ENCODE data around the gene HEATR5B.
"Not testable (repeated sequence)": the region's sequence is repeated elsewhere in the genome, so short reads cannot be mapped to it uniquely, and the experiment has no call there.

Gene HEATR5B

DNA sequence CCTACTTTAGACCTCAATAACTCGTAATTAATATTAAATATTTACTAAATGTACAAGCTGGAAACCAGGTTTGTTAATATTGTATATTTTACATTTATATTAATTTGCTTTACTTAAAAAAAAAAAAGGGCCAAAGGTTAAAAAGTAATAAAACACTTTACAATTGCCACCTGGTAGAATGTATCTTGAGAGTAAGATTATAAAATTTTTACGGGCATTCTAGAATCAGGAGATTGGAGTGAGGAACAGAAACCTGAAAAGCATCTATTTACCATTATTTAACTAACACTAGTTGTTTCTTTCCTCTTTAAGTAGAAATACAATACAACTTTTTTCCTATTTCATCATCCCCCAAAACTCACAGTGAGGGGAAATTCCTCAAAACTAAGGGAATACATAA, 102.3 kb downstream of the HEATR5B start:
- DNase-seq (ENCODE audit: low spot score): no peak

DNA sequence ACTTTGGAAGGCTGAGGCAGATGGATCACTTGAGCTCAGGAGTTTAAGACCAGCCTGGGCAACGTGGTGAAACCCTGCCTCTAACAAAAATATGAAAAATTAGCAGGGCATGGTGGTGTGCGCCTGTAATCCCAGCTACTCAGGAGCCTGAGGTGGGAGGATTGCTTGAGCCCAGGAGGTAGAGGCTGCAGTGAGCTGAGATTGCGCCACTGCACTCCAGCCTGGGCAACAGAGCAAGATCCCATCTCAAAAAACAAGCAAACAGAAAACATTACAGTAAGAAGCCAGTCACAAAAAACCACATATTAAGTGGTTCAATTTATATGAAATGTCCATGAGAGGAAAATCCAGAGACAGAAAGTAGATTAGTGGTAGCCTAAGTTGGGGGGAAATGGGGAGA, 105.2 kb downstream of the HEATR5B start:
- not testable (repeated sequence) for DNase-seq (ENCODE audit: low spot score)

DNA sequence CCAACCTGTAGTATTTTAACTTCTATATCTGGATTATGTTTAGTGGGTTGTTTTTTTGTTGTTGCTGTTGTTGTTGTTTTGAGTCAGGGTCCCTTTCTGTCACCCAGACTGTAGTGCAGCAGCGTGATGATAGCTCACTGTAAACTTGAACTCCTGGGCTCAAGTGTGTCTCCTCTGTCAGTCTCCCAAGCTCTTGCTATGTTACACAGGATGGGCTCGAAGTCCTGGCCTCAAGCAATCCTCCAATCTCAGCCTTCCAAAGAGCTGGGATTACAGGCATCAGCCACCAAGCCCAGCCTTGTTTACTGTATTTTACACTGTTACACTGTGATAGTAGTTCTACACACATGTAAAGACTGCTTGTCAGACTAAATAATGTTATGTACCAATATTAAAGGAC, 108.1 kb downstream of the HEATR5B start:
- DNase-seq (ENCODE audit: low spot score): no peak

DNA sequence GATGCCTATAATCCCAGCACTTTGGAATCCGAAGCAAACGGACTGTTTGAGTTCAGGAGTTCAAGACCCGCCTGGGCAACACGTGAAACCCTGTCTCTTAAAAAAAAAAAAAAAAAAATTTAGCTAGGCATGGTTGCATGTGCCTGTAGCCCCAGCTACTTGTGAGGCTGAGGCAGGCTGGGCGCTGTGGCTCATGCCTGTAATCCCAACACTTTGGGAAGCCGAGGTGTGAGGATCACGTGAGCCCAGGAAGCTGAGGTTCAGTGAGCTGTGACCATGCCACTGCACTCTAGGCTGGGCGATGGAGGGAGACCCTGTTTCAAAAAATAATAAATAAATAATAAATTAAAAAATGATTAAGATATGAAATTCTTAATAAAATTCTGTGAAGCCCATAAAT, 108.9 kb downstream of the HEATR5B start:
- DNase-seq (ENCODE audit: low spot score): no peak

DNA sequence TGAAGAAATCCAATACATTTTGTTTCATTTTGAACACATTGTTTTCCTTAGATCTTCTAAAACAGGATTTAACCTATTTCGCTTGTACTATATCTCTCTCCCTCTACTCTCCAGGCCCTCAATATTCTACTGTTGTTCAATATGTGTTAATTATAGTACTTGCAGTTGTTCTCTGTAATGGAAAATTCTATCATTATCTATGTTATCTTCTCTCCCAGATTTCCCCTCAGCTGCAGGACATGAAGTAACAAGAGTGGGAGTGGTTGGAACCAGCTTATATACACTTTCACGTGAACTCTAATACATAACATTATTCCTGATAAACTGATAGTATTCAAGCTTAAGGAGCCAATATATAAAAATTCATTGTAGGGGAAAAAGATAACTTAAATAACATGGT, 110.9 kb downstream of the HEATR5B start:
- DNase-seq (ENCODE audit: low spot score): no peak

DNA sequence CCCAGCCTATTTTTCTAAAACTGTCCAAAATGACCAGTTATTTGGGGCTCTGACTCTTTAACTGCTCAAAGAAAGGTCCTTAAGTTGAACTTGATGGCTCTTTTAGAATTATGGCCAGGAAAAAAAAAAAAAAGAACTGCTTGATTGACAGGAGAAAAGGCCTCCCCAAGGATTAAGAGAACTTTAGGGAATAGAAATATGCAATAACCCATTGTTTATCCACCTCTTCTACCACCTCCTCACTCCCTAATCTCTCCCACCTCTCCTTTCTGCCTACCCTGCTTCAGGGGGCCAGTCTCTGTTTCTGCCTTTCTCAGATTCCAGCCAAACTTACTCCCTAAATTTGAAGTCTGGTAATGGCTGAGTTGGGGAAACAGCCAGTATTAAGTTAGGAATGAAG, 112.2 kb downstream of the HEATR5B start:
- DNase-seq (ENCODE audit: low spot score): no peak

DNA sequence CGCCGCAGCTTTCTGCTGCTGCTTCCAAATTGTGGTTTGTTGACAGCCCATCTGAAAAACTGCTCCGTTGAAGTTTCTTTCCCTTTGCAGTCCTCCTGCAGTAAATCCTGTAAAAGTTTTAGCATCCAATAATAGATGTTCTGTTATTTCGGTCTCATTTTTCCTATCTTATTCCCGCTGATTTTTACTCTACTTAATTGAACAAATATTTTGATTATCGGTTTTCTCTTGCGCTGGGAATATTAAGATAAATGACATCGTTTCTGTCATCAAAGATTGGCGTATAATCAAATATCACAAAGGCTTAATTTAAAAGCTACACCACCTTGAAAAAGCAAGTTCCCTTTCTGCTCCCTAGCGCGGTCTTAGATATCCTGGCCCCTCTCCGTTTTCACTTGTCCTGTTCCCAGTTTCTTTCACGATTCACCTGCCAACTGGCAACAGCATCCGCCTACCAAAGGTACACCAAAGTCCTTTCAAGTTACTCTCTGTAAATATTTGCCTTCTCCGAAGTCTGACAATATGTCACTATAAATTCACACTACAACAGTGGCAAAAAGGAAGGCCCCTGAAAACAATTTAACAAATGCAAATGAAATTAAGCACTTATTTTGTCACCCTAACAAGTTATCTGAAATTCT, 116.8 kb downstream of the HEATR5B start:
- DNase-seq (ENCODE audit: low spot score): no peak

DNA sequence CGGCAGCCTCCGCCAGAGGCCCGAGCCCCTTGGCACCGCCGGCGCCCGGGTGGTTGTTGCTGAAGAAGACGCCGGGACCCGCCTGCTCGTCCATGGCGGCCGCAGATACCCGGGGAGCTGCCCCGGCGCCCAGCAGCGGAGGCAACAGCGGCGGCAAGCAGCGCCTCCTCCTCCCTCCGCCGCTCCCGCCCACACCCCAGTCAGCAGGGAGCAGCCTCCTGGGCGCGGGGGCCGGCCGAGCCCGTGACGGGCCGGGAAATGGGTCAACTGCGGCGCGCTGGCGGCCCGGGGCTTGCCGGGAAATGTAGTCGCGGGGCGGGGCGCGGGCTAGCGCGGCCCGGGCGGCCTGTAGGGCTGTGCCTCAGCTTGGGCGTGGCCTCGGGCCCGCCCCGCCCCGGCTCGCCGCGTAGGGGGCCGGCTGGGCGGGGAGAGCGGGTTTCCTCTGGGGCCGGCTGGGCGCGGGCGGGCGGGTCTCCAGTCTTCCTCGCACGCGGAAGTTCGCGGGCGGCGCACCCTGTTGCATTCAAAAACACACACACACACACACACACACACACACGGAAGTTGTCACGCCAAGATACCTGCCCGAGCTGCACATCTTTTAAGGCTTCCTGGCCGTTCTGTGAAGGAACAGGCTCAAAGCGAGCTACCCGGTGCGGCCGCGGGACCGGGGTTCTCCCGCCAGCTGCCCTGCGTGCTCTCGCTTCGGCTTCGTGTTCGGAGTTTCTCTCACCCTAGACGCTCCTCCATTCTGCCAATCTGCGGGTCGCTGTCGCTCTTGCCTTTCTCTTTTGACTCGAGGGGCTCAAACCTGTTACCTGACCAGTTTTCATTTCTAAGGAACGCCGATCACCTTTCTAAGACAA, 117.6 kb downstream of the HEATR5B start, which contains the start of gene STRN:
Gene STRN, minus strand, starts transcription at position 167 of the 866 bp plus-strand sequence. Its CDS starts 73 bp downstream, at position 94.
- peak; percentile 95 for DNase-seq (ENCODE audit: low spot score)

DNA sequence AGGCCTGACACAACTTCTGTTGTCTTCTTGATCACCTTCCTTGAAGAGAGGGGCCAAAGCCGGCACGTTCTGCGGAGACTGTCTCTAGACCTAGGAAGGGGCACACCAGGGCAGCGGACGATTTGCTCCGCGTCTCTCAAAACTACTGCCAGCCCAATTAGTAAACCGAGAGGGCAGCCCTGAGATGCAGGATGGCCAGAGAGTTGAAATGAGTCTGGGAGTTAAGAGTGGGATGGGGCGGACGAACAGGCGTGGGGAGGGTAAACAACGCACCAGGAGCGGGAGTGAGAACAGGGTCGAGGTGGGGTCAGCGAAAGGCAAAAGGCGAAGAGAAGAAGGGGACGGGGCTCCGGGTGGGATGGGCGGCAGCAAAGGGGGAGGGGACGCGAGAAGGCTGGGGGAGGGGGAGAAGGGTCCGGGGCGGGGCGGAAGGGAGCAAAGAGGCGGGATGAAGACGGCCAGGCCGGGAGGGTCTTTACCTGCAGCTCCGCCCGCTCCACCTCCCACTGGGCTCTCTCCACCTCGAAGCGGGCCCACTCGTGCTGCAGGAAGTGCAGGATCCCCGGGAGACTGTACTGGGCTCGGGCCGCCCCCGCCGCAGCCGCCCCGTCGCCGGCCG, 118.3 kb downstream of the HEATR5B start:
- peak; percentile 19 for DNase-seq (ENCODE audit: low spot score)

DNA sequence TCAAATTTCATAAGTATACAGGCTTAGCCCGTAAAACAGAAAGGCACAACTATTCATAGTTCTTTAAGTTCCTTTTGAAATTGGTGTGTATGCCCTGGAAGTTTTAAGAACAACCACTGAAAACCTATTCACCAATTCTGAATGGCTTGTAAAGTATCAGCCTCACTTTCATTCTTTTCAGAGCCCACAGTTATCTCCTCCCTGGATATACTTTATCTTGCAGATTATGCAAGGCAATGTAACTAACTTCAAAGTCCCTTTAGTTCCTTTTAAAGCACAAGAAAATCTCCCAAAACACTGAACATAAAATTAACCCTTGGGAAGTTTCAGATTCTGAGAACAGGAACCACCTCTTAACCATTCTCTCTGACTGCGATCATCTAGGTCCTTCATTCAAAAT, 119.0 kb downstream of the HEATR5B start:
- no peak for DNase-seq (ENCODE audit: low spot score)

DNA sequence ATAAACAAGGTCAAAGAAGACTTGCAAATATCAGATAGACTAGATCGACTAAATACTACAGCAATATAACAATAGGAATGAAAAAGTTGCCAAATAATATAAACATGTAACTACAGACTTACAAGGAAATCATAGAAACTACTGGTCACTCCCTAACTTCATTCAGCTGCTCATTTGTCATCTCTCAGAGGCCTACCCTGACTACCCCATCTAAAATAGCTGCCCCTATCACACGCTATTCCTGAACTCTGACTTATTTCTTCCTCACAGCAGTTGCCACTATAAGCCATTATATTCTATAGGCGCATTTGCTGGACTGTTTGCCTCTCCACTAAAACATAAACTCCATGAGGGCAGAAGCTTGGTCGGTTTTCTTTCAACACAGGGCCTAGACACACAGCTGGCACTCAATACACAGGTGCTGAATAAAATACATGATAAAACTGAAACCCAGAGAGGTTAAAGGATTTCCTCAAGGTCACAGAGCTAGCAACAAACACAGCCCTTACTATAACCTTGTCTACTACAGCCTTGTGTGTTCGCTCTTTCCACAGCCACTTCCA, 119.6 kb downstream of the HEATR5B start:
- no peak for DNase-seq (ENCODE audit: low spot score)

DNA sequence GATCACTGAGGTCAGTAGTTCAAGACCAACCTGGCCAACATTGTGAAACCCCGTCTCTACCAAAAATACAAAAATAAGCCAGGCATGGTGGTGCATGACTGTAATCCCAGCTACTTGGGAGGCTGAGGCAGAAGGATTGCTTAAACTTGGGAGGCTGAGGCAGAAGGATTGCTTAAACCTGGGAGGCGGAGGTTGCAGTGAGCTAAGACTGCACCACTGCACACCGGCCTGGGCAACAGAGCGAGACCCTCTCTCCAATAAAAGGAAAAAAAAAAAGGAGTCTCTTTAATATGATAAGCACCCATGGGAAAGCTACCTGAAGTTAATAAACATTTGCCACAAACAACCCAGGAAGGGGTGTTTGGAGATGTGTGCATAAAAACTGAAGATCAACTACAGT, 120.4 kb downstream of the HEATR5B start:
- DNase-seq (ENCODE audit: low spot score): no peak

DNA sequence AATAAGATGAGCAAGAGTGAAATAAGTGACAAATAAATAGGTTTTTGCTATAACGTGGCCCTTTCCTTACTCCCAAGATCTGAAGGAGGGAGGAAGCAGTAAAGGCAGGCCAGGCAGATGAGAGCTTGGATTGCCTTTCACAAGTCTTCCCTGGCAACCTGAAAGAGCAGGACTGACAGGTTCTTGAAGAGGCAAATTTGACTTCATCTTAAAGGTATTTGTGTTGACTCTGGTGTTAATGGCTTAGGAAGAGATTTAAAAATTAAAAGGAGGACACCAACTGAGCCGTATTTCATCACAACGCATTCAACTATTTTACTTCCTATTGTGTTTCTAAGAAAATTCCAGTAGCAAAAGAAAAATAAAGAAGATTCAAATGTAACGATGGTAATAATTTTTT, 121.1 kb downstream of the HEATR5B start:
- no peak for DNase-seq (ENCODE audit: low spot score)

DNA sequence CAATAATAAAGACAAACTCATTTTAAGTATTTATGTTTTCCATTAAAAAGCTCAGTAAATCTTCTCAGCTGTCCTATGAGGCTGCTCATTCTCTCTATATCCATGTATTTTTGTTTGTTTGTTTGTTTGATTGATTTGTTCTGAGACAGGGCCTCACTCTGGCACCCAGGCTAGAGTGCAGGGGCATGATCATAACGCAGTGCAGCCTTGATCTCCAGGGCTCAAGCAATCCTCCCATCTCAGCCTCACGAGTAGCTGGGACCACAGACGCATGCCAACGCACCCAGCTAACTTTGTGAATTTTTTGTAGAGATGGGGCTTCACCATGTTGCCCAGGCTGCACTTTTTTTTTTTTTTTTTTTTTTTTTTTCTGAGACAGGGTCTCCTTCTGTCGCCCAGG, 123.4 kb downstream of the HEATR5B start:
- DNase-seq (ENCODE audit: low spot score): no peak

DNA sequence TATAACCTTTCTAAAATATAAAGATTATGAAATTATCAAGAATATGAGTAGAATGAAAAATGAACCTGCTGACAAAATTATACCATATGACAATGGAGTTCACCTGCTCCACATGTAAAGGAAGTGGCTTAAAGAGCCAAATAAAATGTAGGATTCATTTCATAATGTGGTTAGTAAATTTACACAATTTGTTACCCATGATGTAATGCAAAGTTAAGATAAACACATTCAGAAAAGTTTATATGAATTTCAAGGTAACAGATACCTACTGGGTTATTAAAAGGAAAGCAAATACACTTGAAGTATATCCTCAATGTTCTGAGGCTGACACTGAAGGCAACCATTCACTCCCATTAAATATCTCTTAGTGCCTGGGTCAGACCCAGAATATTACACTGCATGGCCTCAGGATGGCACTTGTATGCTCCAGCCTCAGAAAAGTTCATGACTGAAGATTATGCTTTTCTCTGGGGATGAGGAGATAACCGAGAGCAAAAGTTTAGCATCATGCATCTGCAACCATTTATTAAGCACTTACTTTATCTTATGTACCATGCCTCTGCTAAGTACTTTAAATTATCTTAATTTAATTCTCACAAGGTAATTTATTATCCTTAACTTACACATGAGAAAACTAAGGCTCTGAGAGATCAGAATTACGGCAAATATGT, 124.0 kb downstream of the HEATR5B start:
- DNase-seq (ENCODE audit: low spot score): no peak

DNA sequence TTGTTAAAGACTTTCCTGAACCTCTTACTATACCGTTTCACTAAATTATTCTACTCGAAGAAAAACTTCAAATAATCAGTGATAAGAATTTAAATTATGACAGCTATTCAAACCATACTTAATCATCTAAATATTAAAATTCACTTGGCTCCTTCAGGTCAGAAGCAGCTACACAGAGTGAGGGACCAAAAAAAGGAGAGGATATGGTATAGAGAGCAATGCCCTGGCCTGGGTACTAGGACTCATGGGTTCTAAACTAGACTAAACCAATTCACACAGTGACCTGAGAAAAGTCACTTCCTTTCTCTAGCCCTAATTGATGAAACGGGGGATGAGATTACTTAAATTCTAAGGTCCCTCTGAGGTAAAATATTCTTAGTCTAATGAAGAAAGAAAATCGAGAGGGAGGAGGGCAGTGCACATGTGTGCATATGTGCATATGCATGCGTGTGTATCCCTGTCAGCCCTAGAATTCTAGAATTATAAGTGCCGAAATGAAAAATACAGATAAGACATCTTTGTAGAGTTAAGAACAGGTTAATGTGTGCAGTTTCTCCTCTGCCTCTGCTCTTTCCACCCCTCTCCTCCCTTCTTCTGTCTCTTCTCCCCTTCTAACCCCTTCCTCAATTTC, 129.1 kb downstream of the HEATR5B start:
- no peak for DNase-seq (ENCODE audit: low spot score)

DNA sequence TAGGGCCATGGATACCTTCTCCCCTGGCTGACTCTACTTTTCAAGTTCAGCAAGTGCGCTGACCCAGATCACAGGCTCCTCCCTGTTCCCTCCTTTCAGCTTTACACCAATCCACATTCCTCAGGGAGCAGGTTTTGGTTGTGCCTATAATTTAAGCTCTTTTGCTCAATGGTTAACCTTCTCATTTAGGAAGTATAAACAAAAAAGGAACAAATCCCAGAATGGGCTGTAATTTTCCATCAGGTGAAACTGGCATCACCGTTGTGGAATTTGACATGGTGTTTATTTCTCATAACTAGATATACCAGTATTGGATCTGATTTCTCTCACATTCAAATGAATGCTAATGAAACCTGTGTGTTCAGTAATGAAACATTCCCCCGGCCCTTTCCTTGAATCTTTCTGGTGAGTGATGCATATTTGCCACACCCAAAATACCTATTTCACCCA, 131.4 kb downstream of the HEATR5B start:
- no peak for DNase-seq (ENCODE audit: low spot score)

DNA sequence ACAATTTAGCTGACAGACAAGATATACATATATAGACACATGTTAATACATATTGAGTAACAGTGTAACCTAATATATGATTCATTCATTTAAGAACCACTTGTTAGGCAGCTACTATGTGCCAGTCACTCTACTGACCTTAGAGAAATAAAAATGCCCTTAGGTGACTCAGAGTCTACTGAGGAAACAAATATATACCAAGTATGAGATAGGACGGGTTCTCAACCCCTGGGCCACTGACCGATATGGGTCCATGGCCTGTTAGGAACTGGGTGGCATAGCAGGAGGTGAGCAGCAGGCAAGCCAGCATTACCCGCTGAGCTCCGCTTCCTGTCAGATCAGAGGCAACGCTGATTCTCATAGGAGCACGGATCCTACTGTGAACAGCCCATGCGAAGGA, 132.6 kb downstream of the HEATR5B start:
- DNase-seq (ENCODE audit: low spot score): no peak

DNA sequence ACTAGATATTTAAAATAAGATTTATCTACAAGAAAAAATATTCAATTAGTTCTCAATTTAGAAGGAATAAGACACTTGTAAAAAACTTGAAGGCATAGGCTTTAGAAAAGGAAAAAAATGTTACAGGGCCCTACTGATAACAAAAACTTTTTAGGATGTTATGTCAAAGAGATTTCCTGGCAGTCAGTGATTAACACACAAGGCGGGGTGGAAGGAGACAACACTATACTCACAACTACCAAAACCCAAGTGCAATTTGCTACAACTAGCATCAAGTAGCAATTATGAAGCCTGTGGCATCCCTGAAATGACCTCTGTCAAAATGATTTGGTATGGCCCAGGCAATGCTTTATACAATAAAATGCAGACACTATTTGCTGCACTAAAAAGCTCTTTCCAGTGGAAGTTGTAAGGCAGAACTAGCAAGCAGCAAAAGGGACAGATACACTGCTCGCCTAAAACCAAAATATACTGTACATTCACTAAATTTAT, 133.1 kb downstream of the HEATR5B start:
- DNase-seq (ENCODE audit: low spot score): no peak

DNA sequence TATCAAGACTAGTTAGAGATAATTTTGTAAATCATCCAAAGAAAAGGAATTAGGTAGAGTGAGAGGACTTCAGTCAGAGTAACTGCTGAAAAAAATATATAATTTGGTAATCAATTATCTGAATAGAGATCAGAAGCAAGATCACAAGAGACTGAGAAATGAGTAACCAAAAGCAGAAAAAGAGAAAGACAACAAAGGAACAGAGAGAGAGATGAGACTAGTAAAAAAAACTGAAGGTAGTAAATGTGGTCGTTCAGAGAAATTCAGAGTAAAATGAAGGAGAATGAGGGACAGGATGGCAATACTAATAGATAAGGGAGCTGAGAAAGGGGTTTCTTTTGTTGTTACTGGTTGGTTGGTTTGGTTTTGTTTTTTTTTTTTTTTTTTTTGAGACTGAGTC, 134.3 kb downstream of the HEATR5B start:
- no peak for DNase-seq (ENCODE audit: low spot score)

DNA sequence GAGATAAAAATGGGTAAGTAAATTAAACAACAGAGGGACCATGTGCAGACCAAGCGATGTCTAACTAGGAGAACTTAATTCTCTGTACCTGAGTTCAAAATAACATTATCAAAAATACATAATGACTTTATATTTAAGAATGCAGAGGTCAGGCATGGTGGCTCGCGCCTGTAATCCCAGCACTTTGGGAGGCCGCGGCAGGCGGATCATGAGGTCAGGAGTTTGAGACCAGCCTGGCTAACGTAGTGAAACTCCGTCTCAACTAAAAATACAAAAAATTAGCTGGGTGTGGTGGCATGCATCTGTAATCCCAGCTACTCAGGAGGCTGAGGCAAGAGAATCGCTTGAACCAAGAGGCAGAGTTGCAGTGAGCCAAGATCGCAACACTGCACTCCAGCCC, 138.9 kb downstream of the HEATR5B start:
- not testable (repeated sequence) for DNase-seq (ENCODE audit: low spot score)
